G401 (cell line): ENCODE measurements around the gene SAXO2. TPM values are rescaled to one million over a fixed set of nuclear protein-coding genes. Genes with fewer than 3 reads are reported as not detected.
"Not testable (repeated sequence)": the region's sequence is repeated elsewhere in the genome, so short reads cannot be mapped to it uniquely, and the experiment has no call there.

Experiments used
- DNase-seq: peaks from one replicate; pipeline ENCODE4 v3.0.0-alpha.2; 2015; ENCODE audit warnings: low spot score
- in situ Hi-C: cut with HindIII; loops from 2 replicates; pipeline ENCODE4 v1.10.0; 2016; ENCODE audit warnings: low sequenced_read_pairs, mixed read lengths
- total RNA-seq: library from RNA; depleted of rRNA; stranded (reverse); fragments of >200 nt; shearing (Covaris generic); gene quantifications from 2 replicates; pipeline ENCODE4 v1.2.3, GENCODE V29; 2014

SAXO2 gene
- total RNA-seq, 1 experiment from 2014 or later: 1.2 TPM

- in situ Hi-C loops: not testable (repeated sequence)
These were observed 18.7 kb downstream of the SAXO2 start for GRCh38 chr15:82281276-82281675.

GRCh38 chr15:82282386-82282785 is 19.8 kb downstream of the SAXO2 start:
- DNase-seq, in situ Hi-C loops: not testable (repeated sequence)

More at GRCh38 chr15:82281276-82281675, 18.7 kb downstream of the SAXO2 start:
- not testable (repeated sequence) for DNase-seq

- in situ Hi-C loops, DNase-seq: not testable (repeated sequence)
These were observed 21.8 kb downstream of the SAXO2 start for GRCh38 chr15:82284381-82284780.

GRCh38 chr15:82286475-82286874 is 23.9 kb downstream of the SAXO2 start:
- in situ Hi-C loops, DNase-seq: not testable (repeated sequence)

GRCh38 chr15:82288202-82288601 is 25.6 kb downstream of the SAXO2 start:
- in situ Hi-C loops, DNase-seq: not testable (repeated sequence)

- in situ Hi-C loops: no loop called here
- DNase-seq: no peak
These were observed 29.7 kb downstream of the SAXO2 start for GRCh38 chr15:82292271-82292670.

- DNase-seq: no peak
- in situ Hi-C loops: no loop called here
These were observed 31.6 kb downstream of the SAXO2 start for GRCh38 chr15:82294061-82294690.

GRCh38 chr15:82297546-82297945 is 34.9 kb downstream of the SAXO2 start:
- in situ Hi-C loops: no loop called here
- DNase-seq: no peak

GRCh38 chr15:82298032-82298431 is 35.4 kb downstream of the SAXO2 start:
- in situ Hi-C loops: no loop called here
- no peak for DNase-seq

- in situ Hi-C loops: no loop called here
- no peak for DNase-seq
These were observed 35.9 kb downstream of the SAXO2 start for GRCh38 chr15:82298520-82298919.

- not testable (repeated sequence) for DNase-seq
These were observed 36.9 kb downstream of the SAXO2 start for GRCh38 chr15:82299511-82299914.

GRCh38 chr15:82300326-82300725 is 37.7 kb downstream of the SAXO2 start:
- in situ Hi-C loops, DNase-seq: not testable (repeated sequence)

More at GRCh38 chr15:82299511-82299914, 36.9 kb downstream of the SAXO2 start:
- in situ Hi-C loops: not testable (repeated sequence)

- no peak for DNase-seq
- in situ Hi-C loops: no loop called here
These were observed 38.3 kb downstream of the SAXO2 start for GRCh38 chr15:82300883-82301282.

- in situ Hi-C loops: no loop called here
- no peak for DNase-seq
These were observed 38.8 kb downstream of the SAXO2 start for GRCh38 chr15:82301296-82302016.

GRCh38 chr15:82303956-82304777 is 41.5 kb downstream of the SAXO2 start:
- in situ Hi-C loops: no loop called here

GRCh38 chr15:82304778-82305090 is 42.1 kb downstream of the SAXO2 start:
- no peak for DNase-seq
- in situ Hi-C loops: no loop called here

More at GRCh38 chr15:82303956-82304777, 41.5 kb downstream of the SAXO2 start:
- no peak for DNase-seq

- in situ Hi-C loops: no loop called here
- no peak for DNase-seq
These were observed 43.0 kb downstream of the SAXO2 start for GRCh38 chr15:82305621-82306048.

GRCh38 chr15:82306791-82307713 is 44.4 kb downstream of the SAXO2 start:
- in situ Hi-C loops: no loop called here
- DNase-seq: no peak

GRCh38 chr15:82307714-82308081 is 45.1 kb downstream of the SAXO2 start:
- in situ Hi-C loops: no loop called here
- no peak for DNase-seq
